MM.1S (cell line): ENCODE data around the gene ZDHHC1.

Experiments used
- DNase-seq: peaks from one replicate; pipeline ENCODE4 v3.0.0-alpha.2; 2015
- H2AFZ ChIP-seq: fragments of 300-600 bp; sonication (generic); 2 replicates; pipeline ENCODE4 v1.6.0; 2016; ENCODE audit warnings: antibody characterized with exemption, low read length
- H3F3A ChIP-seq: fragments of 300-600 bp; sonication (generic); 2 replicates; pipeline ENCODE4 v1.6.1; 2016; ENCODE audit warnings: mild to moderate bottlenecking, antibody characterized with exemption, low read length, moderate library complexity, mixed read lengths; ENCODE audit not compliant: insufficient read depth
- H3K27ac ChIP-seq: fragments of 300-600 bp; sonication (generic); 2 replicates; pipeline ENCODE4 v1.5.1; 2016; ENCODE audit warnings: mild to moderate bottlenecking, low read length
- H3K27me3 ChIP-seq: fragments of 300-600 bp; sonication (generic); replicated peaks from 2 replicates; pipeline ENCODE4 v1.6.0; 2016; ENCODE audit warnings: low read length; ENCODE audit not compliant: insufficient read depth
- H3K36me3 ChIP-seq: fragments of 300-600 bp; sonication (generic); replicated peaks from 2 replicates; pipeline ENCODE4 v1.6.1; 2016; ENCODE audit warnings: mild to moderate bottlenecking, low read length, mixed read lengths; ENCODE audit not compliant: insufficient read depth
- H3K4me1 ChIP-seq: fragments of 300-600 bp; sonication (generic); 2 replicates; pipeline ENCODE4 v1.6.1; 2016; ENCODE audit warnings: low read length, mixed read lengths
- H3K4me2 ChIP-seq: fragments of 300-600 bp; sonication (generic); 2 replicates; pipeline ENCODE4 v1.6.0; 2016; ENCODE audit warnings: low read depth, low read length
- H3K4me3 ChIP-seq: fragments of 300-600 bp; sonication (generic); 2 replicates; pipeline ENCODE4 v1.5.1; 2016; ENCODE audit warnings: low read length, mixed read lengths
- H3K79me2 ChIP-seq: fragments of 300-600 bp; sonication (generic); 2 replicates; pipeline ENCODE4 v1.6.1; 2016; ENCODE audit warnings: mixed run types, low read length, mixed read lengths
- H3K9ac ChIP-seq: fragments of 300-600 bp; sonication (generic); 2 replicates; pipeline ENCODE4 v1.6.1; 2016; ENCODE audit warnings: low read length, mixed read lengths
- H3K9me2 ChIP-seq: fragments of 300-600 bp; sonication (generic); replicated peaks from 2 replicates; pipeline ENCODE4 v1.6.1; 2016; ENCODE audit warnings: mild to moderate bottlenecking, low read length, mixed read lengths; ENCODE audit not compliant: insufficient read depth
- H3K9me3 ChIP-seq: fragments of 300-600 bp; sonication (generic); replicated peaks from 2 replicates; pipeline ENCODE4 v1.6.1; 2016; ENCODE audit warnings: mild to moderate bottlenecking, low read length, mixed read lengths; ENCODE audit not compliant: insufficient read depth
- H4K20me1 ChIP-seq: fragments of 300-600 bp; sonication (generic); 2 replicates; pipeline ENCODE4 v1.6.1; 2016; ENCODE audit warnings: mild to moderate bottlenecking, low read length, moderate library complexity, mixed read lengths; ENCODE audit not compliant: insufficient read depth
- EZH2 ChIP-seq: fragments of 300-600 bp; sonication (generic); optimal IDR thresholded peaks from 2 replicates; pipeline ENCODE3; 2017; ENCODE audit warnings: low read depth, mild to moderate bottlenecking, antibody characterized with exemption, low read length, mixed read lengths
- EZH2phosphoT487 ChIP-seq: fragments of 300-600 bp; sonication (generic); IDR thresholded peaks from 2 replicates; pipeline ENCODE4 v1.6.1; 2018; ENCODE audit warnings: antibody characterized with exemption, low read length
- TF ChIP-seq, protein P1 (sequence below): fragments of 300-600 bp; sonication (generic); IDR thresholded peaks from 2 replicates; pipeline ENCODE4 v1.5.1; 2016; ENCODE audit warnings: antibody characterized with exemption, low read length, mixed read lengths

The ZDHHC1 gene

DNA sequence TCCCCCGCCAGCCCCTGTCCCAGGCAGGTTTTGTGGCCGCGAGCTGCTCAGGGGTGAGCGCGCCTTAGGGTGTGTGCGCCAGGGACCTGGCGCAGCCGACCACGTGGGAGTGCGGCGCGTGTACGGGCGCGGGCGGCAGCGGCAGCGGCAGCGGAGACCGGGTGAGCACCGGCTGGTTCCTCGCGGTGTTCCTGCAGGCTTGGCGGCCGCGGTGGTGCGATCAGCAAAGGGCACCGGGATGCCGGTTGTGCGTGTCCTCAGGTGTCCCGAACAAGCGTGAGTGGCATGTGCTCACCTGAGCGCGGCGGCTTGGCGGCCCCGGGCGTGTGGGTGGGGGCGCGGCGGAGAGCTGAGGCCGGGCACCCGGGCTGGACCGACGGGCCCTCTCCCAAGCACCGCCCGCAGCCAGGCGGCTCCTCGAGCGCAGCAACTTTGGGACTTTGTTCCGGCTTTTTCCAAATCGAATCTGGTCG lies 14.3 kb upstream of the ZDHHC1 start:
- no peaks in the 10 kb centered on the region for H4K20me1 ChIP-seq
- peaks cover 38% of the 10 kb centered on the region for H3K27me3 ChIP-seq
- peak overlapping the region; percentile 94 for H2AFZ ChIP-seq
- H3F3A ChIP-seq, result no peaks in the 10 kb centered on the region
- H3K4me1 ChIP-seq, result no peaks in the 10 kb centered on the region
- H3K36me3 ChIP-seq, result no peaks in the 10 kb centered on the region
- H3K4me3 ChIP-seq, result peak overlapping the region; percentile 61
- H3K79me2 ChIP-seq, result no peaks in the 10 kb centered on the region
- peak; percentile 14 for DNase-seq
- no peaks in the 10 kb centered on the region for H3K9me3 ChIP-seq
- H3K4me2 ChIP-seq, result peak overlapping the region; percentile 95
- TF ChIP-seq EZH2 (no peak), EZH2phosphoT487 (no peak)
- TF ChIP-seq, protein P1, sequence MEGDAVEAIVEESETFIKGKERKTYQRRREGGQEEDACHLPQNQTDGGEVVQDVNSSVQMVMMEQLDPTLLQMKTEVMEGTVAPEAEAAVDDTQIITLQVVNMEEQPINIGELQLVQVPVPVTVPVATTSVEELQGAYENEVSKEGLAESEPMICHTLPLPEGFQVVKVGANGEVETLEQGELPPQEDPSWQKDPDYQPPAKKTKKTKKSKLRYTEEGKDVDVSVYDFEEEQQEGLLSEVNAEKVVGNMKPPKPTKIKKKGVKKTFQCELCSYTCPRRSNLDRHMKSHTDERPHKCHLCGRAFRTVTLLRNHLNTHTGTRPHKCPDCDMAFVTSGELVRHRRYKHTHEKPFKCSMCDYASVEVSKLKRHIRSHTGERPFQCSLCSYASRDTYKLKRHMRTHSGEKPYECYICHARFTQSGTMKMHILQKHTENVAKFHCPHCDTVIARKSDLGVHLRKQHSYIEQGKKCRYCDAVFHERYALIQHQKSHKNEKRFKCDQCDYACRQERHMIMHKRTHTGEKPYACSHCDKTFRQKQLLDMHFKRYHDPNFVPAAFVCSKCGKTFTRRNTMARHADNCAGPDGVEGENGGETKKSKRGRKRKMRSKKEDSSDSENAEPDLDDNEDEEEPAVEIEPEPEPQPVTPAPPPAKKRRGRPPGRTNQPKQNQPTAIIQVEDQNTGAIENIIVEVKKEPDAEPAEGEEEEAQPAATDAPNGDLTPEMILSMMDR, result no peak
- H3K9me2 ChIP-seq, result no peaks in the 10 kb centered on the region
- H3K27ac ChIP-seq, result no peak overlapping the region
- H3K9ac ChIP-seq, result no peak overlapping the region

DNA sequence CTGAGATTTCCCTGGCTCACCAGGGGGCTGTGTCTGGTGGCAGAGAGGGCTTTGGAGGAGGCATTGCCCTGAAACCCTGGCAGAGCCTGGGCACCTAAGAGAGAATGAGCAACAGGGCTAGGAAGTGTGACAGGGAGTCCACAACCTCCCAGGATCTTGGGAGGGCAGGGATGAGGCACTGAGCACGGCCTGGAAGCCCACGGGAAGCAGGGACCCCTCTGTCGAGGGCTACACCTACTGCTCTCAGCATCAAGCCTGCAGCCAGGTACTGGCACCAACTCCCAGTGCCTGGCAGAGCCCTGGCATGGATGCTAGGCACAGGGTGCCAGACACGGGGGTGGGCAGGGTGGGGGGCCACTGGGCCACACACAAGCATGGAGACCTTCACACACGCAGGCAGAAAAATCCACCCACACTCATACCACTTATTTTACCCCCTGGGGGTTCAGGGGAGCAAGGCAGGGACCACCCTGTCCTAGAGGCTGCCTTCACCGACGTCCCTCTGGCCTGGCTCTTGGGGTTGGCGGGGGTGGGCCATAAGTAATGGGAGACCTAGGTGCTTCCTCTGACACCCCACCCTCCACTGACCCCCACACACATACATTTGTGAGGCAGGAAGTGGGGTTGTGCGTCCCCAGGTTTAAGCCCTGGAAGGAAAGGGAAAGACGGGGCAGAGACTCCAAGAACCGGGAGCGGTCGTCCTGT lies 13.7 kb upstream of the ZDHHC1 start:
- Histone ChIP-seq H3K79me2 (no peaks in the 10 kb centered on the region), H3K9ac (no peak overlapping the region), H3K4me3 (peak overlapping the region; percentile 61), H3K9me2 (no peaks in the 10 kb centered on the region), H3K4me2 (peak overlapping the region; percentile 95), H3K9me3 (no peaks in the 10 kb centered on the region), H3K36me3 (no peaks in the 10 kb centered on the region), H3K27ac (no peak overlapping the region), H3K4me1 (no peaks in the 10 kb centered on the region), H3K27me3 (peaks cover 44% of the 10 kb centered on the region), H2AFZ (peak overlapping the region; percentile 94), H4K20me1 (no peaks in the 10 kb centered on the region), H3F3A (no peaks in the 10 kb centered on the region)
- TF ChIP-seq, protein P1, result no peak
- no peak for TF ChIP-seq EZH2
- TF ChIP-seq EZH2phosphoT487, result no peak
- DNase-seq, result no peak

GRCh38 chr16:67429053-67429798 lies 12.9 kb upstream of the ZDHHC1 start:
- no peaks in the 10 kb centered on the region for H3K4me1 ChIP-seq
- no peak overlapping the region for H3K4me3 ChIP-seq
- H3K36me3 ChIP-seq, result no peaks in the 10 kb centered on the region
- no peak overlapping the region for H3K4me2 ChIP-seq
- no peak overlapping the region for H3K27ac ChIP-seq
- no peak overlapping the region for H2AFZ ChIP-seq
- no peaks in the 10 kb centered on the region for H3K9me2 ChIP-seq
- peaks cover 51% of the 10 kb centered on the region for H3K27me3 ChIP-seq
- no peak overlapping the region for H3K9ac ChIP-seq
- H3K9me3 ChIP-seq, result no peaks in the 10 kb centered on the region
- H4K20me1 ChIP-seq, result no peaks in the 10 kb centered on the region
- no peak for DNase-seq
- TF ChIP-seq EZH2 (no peak), EZH2phosphoT487 (no peak)
- TF ChIP-seq, protein P1, result no peak
- H3F3A ChIP-seq, result no peaks in the 10 kb centered on the region
- no peaks in the 10 kb centered on the region for H3K79me2 ChIP-seq
